IPS-18c (cell line): ENCODE measurements around the gene LMX1B.

Experiments used
- H3K4me3 ChIP-seq: 2 replicates; pipeline ENCODE4 v1.7.0; 2013; ENCODE audit warnings: low read depth, mild to moderate bottlenecking, low read length, moderate library complexity; ENCODE audit not compliant: insufficient read depth
- H3K9me3 ChIP-seq: one replicate; pipeline ENCODE4 v1.6.1; 2013; ENCODE audit warnings: mild to moderate bottlenecking, low read length, moderate library complexity; ENCODE audit not compliant: control insufficient read depth, insufficient read depth

Gene LMX1B

GRCh38 chr9:126614455-126615244 lies 922 bp downstream of the LMX1B start:
- Histone ChIP-seq H3K4me3 (peak overlapping the region; percentile 30; the same call in 1 of the 2 replicates), H3K9me3 (peaks cover 3% of the 10 kb centered on the region)

- Histone ChIP-seq H3K4me3 (peak overlapping the region; percentile 30), H3K9me3 (peaks cover 3% of the 10 kb centered on the region)
These were observed 1.6 kb downstream of the LMX1B start for GRCh38 chr9:126615245-126615790.

- peak overlapping the region; percentile 30 for H3K4me3 ChIP-seq
- H3K9me3 ChIP-seq, result peaks cover 3% of the 10 kb centered on the region
These were observed 2.2 kb downstream of the LMX1B start for GRCh38 chr9:126615791-126616447.

- Histone ChIP-seq H3K4me3 (no peak overlapping the region), H3K9me3 (peaks cover 3% of the 10 kb centered on the region)
These were observed 2.8 kb downstream of the LMX1B start for GRCh38 chr9:126616521-126616976.

GRCh38 chr9:126617003-126617822 lies 3.5 kb downstream of the LMX1B start:
- H3K4me3 ChIP-seq, result no peak overlapping the region
- H3K9me3 ChIP-seq, result peaks cover 3% of the 10 kb centered on the region

- no peak overlapping the region for H3K4me3 ChIP-seq
- peaks cover 3% of the 10 kb centered on the region for H3K9me3 ChIP-seq
These were observed 4.1 kb downstream of the LMX1B start for GRCh38 chr9:126617823-126618165.

GRCh38 chr9:126618190-126618584 lies 4.5 kb downstream of the LMX1B start:
- H3K9me3 ChIP-seq, result peaks cover 3% of the 10 kb centered on the region
- peak overlapping the region; percentile 31 for H3K4me3 ChIP-seq

GRCh38 chr9:126618585-126619360 lies 5.0 kb downstream of the LMX1B start:
- Histone ChIP-seq H3K9me3 (peaks cover 5% of the 10 kb centered on the region), H3K4me3 (peak overlapping the region; percentile 31)

GRCh38 chr9:126619361-126620135 lies 5.8 kb downstream of the LMX1B start:
- Histone ChIP-seq H3K4me3 (no peak overlapping the region; the same call in 1 of the 2 replicates), H3K9me3 (peaks cover 4% of the 10 kb centered on the region)

- H3K9me3 ChIP-seq, result peaks cover 6% of the 10 kb centered on the region
- H3K4me3 ChIP-seq, result no peak overlapping the region
These were observed 6.8 kb downstream of the LMX1B start for GRCh38 chr9:126620478-126620877.

- Histone ChIP-seq H3K9me3 (peaks cover 6% of the 10 kb centered on the region), H3K4me3 (no peak overlapping the region)
These were observed 7.6 kb downstream of the LMX1B start for GRCh38 chr9:126621061-126621918.

GRCh38 chr9:126621919-126622735 lies 8.4 kb downstream of the LMX1B start:
- Histone ChIP-seq H3K4me3 (no peak overlapping the region), H3K9me3 (peaks cover 6% of the 10 kb centered on the region)

GRCh38 chr9:126623314-126623666 lies 9.6 kb downstream of the LMX1B start:
- H3K9me3 ChIP-seq, result peaks cover 6% of the 10 kb centered on the region
- H3K4me3 ChIP-seq, result no peak overlapping the region

- peak overlapping the region; percentile 36 for H3K4me3 ChIP-seq
- peaks cover 6% of the 10 kb centered on the region for H3K9me3 ChIP-seq
These were observed 10.1 kb downstream of the LMX1B start for GRCh38 chr9:126623667-126624478.
